Prostate gland (tissue), 2 donors: ENCODE data around the gene DCST1.
A peak's percentile ranks its signal among the peaks of the same experiment; 100 is the strongest.

Experiments used
- POLR2A ChIP-seq: fragments of 450-650 bp; IDR thresholded peaks from one replicate; pipeline ENCODE4 v1.6.1; 2016; ENCODE audit warnings: antibody characterized with exemption, mild to moderate bottlenecking
- POLR2AphosphoS5 ChIP-seq: sonication (generic); formaldehyde crosslinking; IDR thresholded peaks from one replicate; pipeline ENCODE4 v1.6.1; 2017; ENCODE audit warnings: antibody characterized with exemption
- TF ChIP-seq, protein P1 (sequence below), 4 experiments: fragments of 200-600 bp in 2 of 4; fragments of 450-650 bp in 2 of 4; sonication (generic) in 2 of 4; IDR thresholded peaks; 1 replicate in 3 of 4; 2 replicates in 1 of 4; pipeline ENCODE4 v1.5.1; 2016 to 2019; ENCODE audit warnings: antibody characterized with exemption in 4 of 4, mild to moderate bottlenecking in 2 of 4, moderate library complexity in 2 of 4

- TF ChIP-seq, protein P1, sequence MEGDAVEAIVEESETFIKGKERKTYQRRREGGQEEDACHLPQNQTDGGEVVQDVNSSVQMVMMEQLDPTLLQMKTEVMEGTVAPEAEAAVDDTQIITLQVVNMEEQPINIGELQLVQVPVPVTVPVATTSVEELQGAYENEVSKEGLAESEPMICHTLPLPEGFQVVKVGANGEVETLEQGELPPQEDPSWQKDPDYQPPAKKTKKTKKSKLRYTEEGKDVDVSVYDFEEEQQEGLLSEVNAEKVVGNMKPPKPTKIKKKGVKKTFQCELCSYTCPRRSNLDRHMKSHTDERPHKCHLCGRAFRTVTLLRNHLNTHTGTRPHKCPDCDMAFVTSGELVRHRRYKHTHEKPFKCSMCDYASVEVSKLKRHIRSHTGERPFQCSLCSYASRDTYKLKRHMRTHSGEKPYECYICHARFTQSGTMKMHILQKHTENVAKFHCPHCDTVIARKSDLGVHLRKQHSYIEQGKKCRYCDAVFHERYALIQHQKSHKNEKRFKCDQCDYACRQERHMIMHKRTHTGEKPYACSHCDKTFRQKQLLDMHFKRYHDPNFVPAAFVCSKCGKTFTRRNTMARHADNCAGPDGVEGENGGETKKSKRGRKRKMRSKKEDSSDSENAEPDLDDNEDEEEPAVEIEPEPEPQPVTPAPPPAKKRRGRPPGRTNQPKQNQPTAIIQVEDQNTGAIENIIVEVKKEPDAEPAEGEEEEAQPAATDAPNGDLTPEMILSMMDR (IDR thresholded peaks at IDR 0.05) = peak; percentile 97 to 99 (median 98)
- TF ChIP-seq POLR2A (no peak), POLR2AphosphoS5 (peak; percentile 60)
Observed at GRCh38 chr1:155091071-155092051, 57.7 kb downstream of the DCST1 start.
